Osteocyte (in vitro differentiated cells): ENCODE results near the gene ZDHHC14. TPM values are rescaled to one million over a fixed set of nuclear protein-coding genes. Genes with fewer than 3 reads are reported as not detected.

ENCODE experiments used
- DNase-seq: peaks from one replicate; pipeline ENCODE4 v3.0.0; 2021; ENCODE audit warnings: mixed read lengths; ENCODE audit not compliant: unreplicated experiment; ENCODE audit errors: extremely low spot score
- H3K27ac Mint-ChIP-seq: one replicate; pipeline ENCODE4 v1.8.0; 2021; ENCODE audit warnings: mild to moderate bottlenecking, mixed read lengths; ENCODE audit not compliant: unreplicated experiment
- H3K27me3 Mint-ChIP-seq: one replicate; pipeline ENCODE4 v1.8.0; 2021; ENCODE audit warnings: mixed read lengths; ENCODE audit not compliant: unreplicated experiment
- H3K36me3 Mint-ChIP-seq: one replicate; pipeline ENCODE4 v1.8.0; 2021; ENCODE audit warnings: mixed read lengths; ENCODE audit not compliant: unreplicated experiment
- H3K4me1 Mint-ChIP-seq: one replicate; pipeline ENCODE4 v1.8.0; 2021; ENCODE audit warnings: mixed read lengths; ENCODE audit not compliant: unreplicated experiment
- H3K4me3 Mint-ChIP-seq: one replicate; pipeline ENCODE4 v1.8.0; 2021; ENCODE audit warnings: mild to moderate bottlenecking, moderate library complexity, mixed read lengths; ENCODE audit not compliant: unreplicated experiment
- H3K9me3 Mint-ChIP-seq: one replicate; pipeline ENCODE4 v1.8.0; 2021; ENCODE audit warnings: mixed read lengths; ENCODE audit not compliant: unreplicated experiment
- total RNA-seq: library from RNA; stranded (reverse); gene quantifications from 2 replicates; pipeline ENCODE4 v1.2.1, GENCODE V29; 2021
- TF ChIP-seq, protein P1 (sequence below): fragments of 200-600 bp; sonication (generic); IDR thresholded peaks from 2 replicates; pipeline ENCODE4 v1.5.0; 2021; ENCODE audit warnings: antibody characterized with exemption, mild to moderate bottlenecking, moderate library complexity

ZDHHC14 gene
- total RNA-seq, 1 donor from 2014 or later = 9.1 TPM

DNA sequence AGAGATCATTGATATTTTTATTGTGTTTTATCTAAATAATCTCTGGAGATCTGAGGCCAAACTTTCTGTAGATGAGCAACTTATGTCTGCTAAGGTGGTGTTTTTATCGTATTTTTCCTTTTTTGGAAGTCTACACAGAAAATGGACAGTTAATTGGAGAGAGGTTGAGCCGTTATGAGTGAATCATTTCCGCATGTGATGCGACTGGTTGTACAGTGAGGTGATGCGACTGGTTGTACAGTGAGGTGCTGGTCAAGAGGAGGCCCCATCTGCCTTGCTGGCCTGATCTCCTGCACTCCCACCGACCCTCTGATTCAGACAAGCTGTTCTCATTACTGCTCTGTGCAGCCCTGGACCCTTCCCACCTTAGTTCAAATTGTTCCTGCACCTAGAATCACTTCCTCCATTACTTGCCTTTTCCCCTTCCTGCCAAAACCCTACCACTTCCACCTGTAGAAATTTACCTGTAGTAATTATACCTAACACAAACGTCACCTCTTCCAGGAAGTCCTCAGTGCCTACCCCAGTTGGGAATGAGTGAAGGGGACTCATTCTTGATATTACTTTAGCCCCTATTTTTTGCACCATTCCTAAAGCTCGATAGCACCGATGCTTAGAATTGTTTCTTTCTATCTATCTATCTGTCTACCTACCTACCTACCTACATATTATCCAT lies 100.3 kb downstream of the ZDHHC14 start:
- no peak overlapping the region for H3K27ac Mint-ChIP-seq
- no peaks in the 10 kb centered on the region for H3K9me3 Mint-ChIP-seq
- no peaks in the 10 kb centered on the region for H3K36me3 Mint-ChIP-seq

DNA sequence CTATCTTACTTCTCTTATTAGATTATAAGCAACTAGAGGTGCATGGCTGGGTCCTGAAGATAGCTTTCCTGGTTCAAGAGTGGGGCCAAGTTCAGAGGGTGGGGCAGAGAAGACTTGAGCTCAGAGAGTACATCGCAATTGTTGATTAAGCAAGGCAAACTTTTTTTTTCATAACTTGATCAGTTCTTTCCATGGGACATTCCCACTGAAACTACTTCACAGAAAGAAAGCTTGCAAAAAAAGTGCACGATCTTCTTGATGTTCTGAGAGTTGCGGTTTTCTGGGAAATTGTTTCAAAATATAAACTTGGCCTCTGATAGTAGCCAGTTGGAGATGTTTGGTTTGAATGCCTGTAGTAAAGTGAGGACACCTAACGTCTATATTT lies 100.9 kb downstream of the ZDHHC14 start:
- TF ChIP-seq, protein P1, sequence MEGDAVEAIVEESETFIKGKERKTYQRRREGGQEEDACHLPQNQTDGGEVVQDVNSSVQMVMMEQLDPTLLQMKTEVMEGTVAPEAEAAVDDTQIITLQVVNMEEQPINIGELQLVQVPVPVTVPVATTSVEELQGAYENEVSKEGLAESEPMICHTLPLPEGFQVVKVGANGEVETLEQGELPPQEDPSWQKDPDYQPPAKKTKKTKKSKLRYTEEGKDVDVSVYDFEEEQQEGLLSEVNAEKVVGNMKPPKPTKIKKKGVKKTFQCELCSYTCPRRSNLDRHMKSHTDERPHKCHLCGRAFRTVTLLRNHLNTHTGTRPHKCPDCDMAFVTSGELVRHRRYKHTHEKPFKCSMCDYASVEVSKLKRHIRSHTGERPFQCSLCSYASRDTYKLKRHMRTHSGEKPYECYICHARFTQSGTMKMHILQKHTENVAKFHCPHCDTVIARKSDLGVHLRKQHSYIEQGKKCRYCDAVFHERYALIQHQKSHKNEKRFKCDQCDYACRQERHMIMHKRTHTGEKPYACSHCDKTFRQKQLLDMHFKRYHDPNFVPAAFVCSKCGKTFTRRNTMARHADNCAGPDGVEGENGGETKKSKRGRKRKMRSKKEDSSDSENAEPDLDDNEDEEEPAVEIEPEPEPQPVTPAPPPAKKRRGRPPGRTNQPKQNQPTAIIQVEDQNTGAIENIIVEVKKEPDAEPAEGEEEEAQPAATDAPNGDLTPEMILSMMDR = no peak
- Mint-ChIP-seq H3K27me3 (no peaks in the 10 kb centered on the region), H3K27ac (no peak overlapping the region), H3K9me3 (no peaks in the 10 kb centered on the region), H3K36me3 (no peaks in the 10 kb centered on the region), H3K4me1 (peaks cover 16% of the 10 kb centered on the region), H3K4me3 (no peak overlapping the region)
- no peak for DNase-seq

More for the DNA sequence above, 100.3 kb downstream of the ZDHHC14 start:
- H3K27me3 Mint-ChIP-seq = no peaks in the 10 kb centered on the region
- peak; percentile 62 for DNase-seq
- TF ChIP-seq, protein P1 = no peak
- H3K4me1 Mint-ChIP-seq = peaks cover 16% of the 10 kb centered on the region
- H3K4me3 Mint-ChIP-seq = no peak overlapping the region

DNA sequence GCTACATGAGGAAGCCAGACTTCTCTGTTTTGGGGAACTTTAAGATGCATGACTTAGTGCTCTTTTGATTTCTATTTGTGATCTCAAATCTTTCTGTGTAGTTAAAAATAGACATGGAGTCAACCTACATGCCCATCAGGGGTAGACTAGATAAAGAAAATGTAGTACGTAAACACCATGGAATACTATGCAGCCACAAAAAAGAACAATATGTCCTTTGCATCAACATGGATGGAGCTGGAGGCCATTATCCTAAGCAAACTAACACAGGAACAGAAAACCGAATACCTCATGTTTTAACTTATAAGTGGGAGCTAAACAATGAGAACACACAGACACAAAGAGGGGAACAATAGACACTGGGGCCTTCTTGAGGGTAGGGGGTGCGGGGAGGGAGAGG lies 102.8 kb downstream of the ZDHHC14 start:
- TF ChIP-seq, protein P1 = no peak
- Mint-ChIP-seq H3K4me3 (no peak overlapping the region), H3K27ac (no peak overlapping the region), H3K9me3 (no peaks in the 10 kb centered on the region), H3K36me3 (no peaks in the 10 kb centered on the region), H3K4me1 (peaks cover 18% of the 10 kb centered on the region), H3K27me3 (no peaks in the 10 kb centered on the region)
- no peak for DNase-seq

DNA sequence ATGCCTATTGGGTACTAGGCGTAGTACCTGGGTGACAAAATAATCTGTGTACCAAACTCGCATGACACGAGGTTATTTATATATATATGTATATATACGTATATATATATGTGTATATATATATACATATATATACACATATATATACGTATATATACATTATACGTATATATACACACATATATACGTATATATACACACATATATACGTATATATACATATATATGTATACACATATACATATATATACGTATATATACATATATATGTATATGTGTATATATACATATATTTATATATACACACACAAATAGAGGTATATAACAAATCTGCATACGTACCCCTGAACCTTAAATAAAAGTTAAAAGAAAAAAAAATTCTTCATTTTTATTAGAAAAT lies 103.2 kb downstream of the ZDHHC14 start:
- DNase-seq = no peak
- H3K36me3 Mint-ChIP-seq = no peaks in the 10 kb centered on the region
- TF ChIP-seq, protein P1 = no peak
- peaks cover 18% of the 10 kb centered on the region for H3K4me1 Mint-ChIP-seq
- H3K27ac Mint-ChIP-seq = no peak overlapping the region
- H3K4me3 Mint-ChIP-seq = no peak overlapping the region
- H3K27me3 Mint-ChIP-seq = no peaks in the 10 kb centered on the region
- H3K9me3 Mint-ChIP-seq = no peaks in the 10 kb centered on the region

DNA sequence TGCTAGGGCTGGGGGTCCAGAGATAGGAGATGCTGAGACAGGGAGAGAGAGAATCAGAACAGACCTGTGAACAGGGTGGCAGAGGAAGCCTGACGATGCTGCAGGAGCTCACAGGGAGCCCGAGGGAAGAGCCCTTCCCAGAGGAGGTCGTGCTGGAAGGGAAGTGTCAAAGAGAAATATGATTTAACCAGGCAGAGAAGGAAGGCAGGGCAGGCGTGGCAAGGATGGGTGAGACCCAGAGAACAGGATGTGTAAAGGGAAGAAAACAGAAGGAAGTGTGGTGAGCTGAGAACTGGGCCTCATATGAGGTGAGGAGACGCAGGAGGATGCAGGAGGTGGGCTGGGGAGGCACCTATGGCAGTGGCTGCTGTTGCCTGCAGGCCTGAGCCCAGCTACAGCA lies 105.6 kb downstream of the ZDHHC14 start:
- Mint-ChIP-seq H3K4me1 (peaks cover 18% of the 10 kb centered on the region), H3K9me3 (no peaks in the 10 kb centered on the region), H3K36me3 (no peaks in the 10 kb centered on the region), H3K4me3 (no peak overlapping the region), H3K27ac (no peak overlapping the region), H3K27me3 (no peaks in the 10 kb centered on the region)
- TF ChIP-seq, protein P1 = no peak
- no peak for DNase-seq
